HG02840 (cell line): ENCODE results near the gene TOMM20.

Source experiments
- ATAC-seq: cut with Tn5 transposase; IDR thresholded peaks from one replicate; pipeline ENCODE4 v1.9.1; 2021; ENCODE audit warnings: mild to moderate bottlenecking, moderate library complexity, moderate number of reproducible peaks; ENCODE audit not compliant: unreplicated experiment, low FRiP score

TOMM20 gene

DNA sequence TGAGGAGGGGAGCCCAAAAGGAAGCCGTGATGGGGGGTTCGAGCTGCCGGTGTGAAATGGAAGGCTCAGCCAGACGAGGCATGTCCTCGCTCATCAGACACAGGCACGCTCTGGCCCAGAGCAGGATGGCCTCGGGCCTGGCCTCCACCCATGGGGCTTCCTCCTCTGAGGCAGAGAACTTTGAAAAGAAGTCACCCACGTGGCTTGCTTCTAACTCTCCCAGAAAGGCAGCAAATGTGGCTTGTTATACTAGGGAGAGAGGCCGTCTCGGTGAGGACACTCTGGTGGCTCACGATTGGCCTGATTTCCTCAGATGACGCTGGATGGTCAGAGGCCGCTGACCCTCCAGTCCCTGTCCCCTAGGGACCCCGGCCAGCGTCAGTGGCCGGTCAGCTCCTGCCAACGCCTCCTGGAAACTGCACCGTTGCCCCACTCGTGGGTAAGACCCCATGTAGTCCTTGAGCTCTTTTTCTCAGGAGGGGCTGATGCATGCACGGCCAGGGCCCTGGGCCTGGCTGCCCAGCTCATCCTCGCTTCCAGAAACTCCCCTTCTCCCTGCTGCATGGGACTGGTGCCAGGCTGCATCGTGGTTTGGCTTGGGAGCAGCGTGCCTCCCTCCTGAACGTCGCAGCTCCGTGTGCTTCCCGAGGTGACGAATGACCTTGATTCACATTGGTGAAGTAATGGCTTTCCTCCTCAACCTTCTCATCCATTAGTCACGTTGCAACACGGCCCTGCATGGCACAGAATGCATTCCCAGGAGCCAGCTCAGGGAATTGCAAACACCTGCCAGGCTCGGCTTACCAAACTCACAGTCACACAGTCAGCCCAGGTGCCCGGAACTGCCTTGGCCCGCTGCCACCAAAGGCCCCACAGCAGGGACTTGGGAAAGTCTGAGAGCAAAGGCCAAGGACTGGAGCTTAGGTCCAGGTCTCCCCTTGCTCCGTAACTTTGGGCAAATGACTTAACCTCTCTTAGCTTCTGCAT is 58.8 kb downstream of the TOMM20 start:
- ATAC-seq: no peak

- ATAC-seq: no peak
These were observed 59.5 kb downstream of the TOMM20 start for GRCh38 chr1:235069176-235069575.

DNA sequence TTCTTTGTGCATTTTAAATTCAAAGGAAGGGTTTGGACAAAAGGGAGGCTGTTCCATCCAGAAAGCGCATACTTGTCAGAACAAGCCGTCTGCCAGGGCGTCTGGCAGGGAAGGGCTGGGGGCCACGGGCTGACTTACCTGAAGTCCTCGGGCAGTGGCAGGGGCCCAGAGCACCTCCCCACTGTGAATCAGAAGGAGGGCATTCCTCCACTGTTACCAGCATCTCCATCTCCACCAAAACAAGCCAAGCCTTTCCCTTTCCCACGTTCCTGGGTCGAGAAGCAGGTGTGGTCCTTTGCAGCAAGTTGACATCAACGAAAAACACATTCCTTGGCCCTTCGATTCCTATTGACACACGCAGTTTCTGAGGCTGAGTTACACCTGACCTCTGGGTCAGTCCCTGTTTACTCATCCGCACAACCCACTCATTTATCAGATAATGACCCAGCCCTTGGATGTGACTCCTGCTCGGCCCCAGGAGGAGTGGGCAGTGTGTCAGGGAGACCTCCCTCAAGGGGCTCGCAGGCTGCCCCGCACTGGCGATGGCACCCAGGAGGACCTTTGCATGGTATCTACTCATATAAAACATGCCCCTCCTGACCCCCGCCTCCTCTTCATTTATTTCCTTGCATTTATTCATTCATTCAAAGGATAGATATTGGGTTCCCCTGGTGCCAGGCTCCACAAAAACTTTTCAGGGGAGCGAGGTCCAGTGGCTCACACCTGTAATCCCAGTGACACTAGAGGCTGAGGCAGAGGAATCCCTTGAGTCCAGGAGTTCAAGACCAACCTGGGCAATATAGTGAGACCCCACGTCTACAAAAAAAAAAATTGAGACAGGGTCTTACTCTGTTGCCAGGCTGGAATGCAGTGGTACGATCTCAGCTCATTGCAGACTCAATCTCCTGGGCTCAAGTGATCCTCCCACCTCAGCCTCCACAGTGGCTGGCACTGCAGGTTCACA is 60.2 kb downstream of the TOMM20 start:
- ATAC-seq: no peak

- no peak for ATAC-seq
These were observed 61.1 kb downstream of the TOMM20 start for GRCh38 chr1:235067396-235068157.

DNA sequence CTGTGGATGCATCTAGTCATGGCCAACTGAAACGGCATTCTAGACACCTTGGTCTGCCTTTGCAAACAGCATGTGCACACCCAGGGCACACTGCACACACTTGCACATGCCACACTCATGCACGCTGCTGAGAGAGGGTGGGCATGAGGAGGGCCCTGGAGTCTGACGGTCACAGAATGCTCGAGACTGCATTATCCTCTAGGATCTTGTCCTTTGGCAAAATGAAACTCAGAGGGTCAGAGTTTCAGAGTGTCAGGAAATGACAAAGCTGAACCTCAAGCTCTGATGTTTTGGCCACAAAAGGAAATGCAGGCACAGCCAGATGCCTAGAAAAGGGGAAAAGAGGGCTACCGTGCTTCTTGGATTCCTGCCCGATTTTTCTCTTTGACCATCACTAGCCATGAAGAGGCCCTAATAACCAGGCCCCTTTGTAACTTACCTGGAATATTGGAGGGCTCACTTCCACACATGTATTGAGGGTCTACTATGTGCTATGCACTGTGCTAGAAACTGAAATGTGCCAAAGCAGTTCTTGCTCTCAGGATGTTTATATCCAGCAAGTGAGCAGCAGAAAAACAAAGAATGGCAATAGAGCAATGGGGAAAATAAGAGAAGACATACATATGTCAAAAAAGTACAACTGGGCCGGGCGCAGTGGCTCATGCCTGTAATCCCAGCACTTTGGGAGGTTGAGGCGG is 65.4 kb downstream of the TOMM20 start:
- ATAC-seq: no peak

DNA sequence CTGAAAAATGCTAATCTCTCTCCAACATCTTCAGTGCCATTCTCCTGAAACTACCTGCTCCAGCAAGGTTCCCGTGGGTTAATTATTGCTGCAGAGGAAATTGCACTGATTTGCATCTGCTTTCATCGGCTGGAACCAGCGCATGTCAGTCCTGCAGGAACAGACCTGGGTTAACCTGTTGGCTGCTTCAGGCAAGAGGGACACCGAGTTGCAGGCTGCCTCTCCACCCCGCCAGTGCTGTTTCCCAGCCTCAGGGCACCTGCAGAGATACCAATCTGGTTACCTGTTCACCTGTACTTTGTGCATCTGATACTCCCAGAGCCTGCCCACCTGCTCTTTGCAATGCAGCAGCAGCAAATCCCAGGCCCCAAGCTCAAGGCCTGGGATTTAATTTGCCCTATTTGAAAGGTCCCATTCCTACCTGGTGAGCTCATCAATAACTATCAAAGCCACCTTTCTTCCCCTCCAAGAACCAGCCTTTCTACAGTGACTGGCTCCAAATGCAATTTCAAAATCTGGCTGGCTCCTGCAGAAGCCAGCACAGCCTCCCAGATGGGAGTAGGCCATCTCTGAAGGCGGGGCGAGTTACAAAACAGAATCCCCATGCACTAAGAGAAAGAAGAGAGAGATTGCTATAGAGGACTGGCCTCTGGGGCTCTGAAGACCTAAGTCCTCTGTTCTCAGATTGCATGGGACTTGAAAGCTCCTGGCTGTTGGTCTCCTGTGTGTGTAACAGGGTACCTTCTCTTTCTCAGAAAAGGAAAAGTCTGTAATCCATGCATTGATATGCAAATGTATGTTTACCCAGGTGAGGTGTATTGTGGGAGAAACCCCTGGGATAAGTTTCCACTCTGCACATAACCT is 67.8 kb downstream of the TOMM20 start:
- no peak for ATAC-seq
